HEK293T (cell line): Measurements from ENCODE around the gene LASP1.

Source experiments
- FOXA1 ChIP-seq: fragments of 450-650 bp; IDR thresholded peaks from 2 replicates; pipeline ENCODE4 v1.6.1; 2016; ENCODE audit warnings: mild to moderate bottlenecking
- FOXM1 ChIP-seq: fragments of 450-650 bp; IDR thresholded peaks from 2 replicates; pipeline ENCODE4 v1.6.1; 2017; ENCODE audit warnings: mild to moderate bottlenecking, borderline replicate concordance
- L3MBTL2 ChIP-seq: fragments of 450-650 bp; conservative IDR thresholded peaks from 2 replicates; pipeline ENCODE4 v1.6.1; 2016; ENCODE audit warnings: mild to moderate bottlenecking
- SUZ12 ChIP-seq: fragments of 450-650 bp; IDR thresholded peaks from 2 replicates; pipeline ENCODE4 v1.6.1; 2016; ENCODE audit warnings: mild to moderate bottlenecking
- ZNF384 ChIP-seq: fragments of 450-650 bp; IDR thresholded peaks from 2 replicates; pipeline ENCODE4 v1.6.1; 2016

DNA sequence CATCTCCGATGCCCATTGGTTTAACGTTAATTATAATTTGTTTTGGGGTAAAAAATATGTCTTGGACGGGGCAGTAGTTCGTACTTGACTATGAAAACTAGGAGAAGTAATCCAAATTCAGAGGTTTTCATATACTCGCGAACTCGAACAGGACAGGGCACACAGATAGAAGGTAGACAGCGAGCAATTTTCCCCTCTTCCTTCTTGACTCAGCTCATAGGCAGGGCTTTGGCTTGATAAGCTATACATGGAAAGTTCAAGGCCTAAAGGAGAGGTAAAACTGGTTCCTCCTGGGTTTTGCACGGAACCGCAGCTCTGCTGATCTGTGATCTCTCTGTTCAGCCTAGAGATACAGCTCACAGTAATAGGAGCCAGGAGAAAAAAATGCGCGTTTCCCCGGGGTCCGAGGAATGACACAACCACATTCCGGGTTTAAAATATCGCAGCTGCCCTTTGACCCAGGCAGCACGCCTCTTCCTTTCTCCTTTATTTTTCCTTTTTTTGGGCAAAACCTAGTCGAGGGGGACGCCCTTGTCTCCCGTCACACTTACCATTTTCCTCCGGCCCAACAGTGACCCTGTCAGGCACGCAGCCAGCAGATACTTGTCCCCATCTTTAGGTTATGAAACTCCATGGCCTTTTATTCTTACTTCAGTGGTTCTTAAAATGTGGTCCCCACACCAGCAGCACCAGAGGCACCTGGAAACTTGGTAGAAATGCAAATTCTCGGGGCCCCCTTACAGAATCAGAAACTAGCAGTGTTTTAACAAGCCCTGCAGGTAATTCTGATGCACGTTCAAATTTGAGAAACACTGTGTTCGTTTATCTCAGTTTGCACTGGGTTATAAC, 1.7 kb upstream of the LASP1 start:
- TF ChIP-seq L3MBTL2: no peak
- TF ChIP-seq SUZ12: no peak
- TF ChIP-seq FOXA1: no peak
- TF ChIP-seq ZNF384: no peak
- no peak for TF ChIP-seq FOXM1
